Measurements from ENCODE around the gene BIN1. TPM values are rescaled to one million over a fixed set of nuclear protein-coding genes. Genes with fewer than 3 reads are reported as not detected.

BIN1 gene
- total and polyA plus RNA-seq, 2 donors (not counting 1 experiment from before 2014, with no cell fraction given) = 90.6 to 92.3 TPM

DNA sequence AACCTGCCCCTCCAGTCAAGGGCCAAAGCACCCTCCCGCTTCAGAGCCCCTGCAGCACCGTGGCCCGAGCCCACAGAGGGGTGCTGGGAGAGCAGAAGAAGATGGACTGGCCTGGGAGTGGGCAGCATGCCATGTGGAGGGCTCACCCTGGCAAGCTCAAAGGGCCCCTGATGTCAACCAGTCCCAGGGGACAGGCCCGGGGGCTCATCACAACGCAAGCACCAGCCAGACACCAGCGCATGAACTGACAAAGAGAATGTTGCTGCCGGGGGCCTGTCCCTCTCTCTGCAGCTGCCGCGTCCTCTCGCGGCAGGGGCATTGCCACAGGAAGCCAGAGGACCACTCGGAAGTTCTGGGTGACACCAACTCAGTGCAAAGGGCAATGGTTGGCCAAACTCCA, 30.3 kb upstream of the BIN1 start:
- no peak overlapping the region for H3K9ac ChIP-seq (ENCODE audit: low read length)

More for the DNA sequence above, 30.3 kb upstream of the BIN1 start:
- H3K4me1 ChIP-seq (ENCODE audit: control insufficient read depth in 2 of 2, insufficient read depth in 2 of 2, low read length in 2 of 2) = peaks cover 0 to 13% of the 10 kb centered on the region in 2 donors
- H3K27me3 ChIP-seq (replicated peaks in 1 of 4; ENCODE audit: control extremely low read depth in 1 of 4, control insufficient read depth in 3 of 4, insufficient read depth in 4 of 4, low read length in 3 of 4) = peaks cover 0 to 3% (median 0%) of the 10 kb centered on the region in 4 experiments
- WGBS (ENCODE audit: insufficient coverage) = 96% methylated on average over 12 of the region's 12 CpGs
- H3K36me3 ChIP-seq (replicated peaks in 1 of 2; ENCODE audit: control extremely low read depth in 1 of 2, control insufficient read depth in 1 of 2, extremely low read depth in 1 of 2, insufficient read depth in 2 of 2, low read length in 1 of 2) = no peaks in the 10 kb centered on the region
- CTCF ChIA-PET = no interaction called here
- intact Hi-C loops (cut with micrococcal nuclease) = no loop called here
- H3K4me1 Mint-ChIP-seq = peaks cover 12% of the 10 kb centered on the region
- no peak for DNase-seq
- no peaks in the 10 kb centered on the region for H3K9me3 ChIP-seq (ENCODE audit: control extremely low read depth in 1 of 3, control insufficient read depth in 2 of 3, insufficient read depth in 1 of 3, low read length in 2 of 3)
- no peak overlapping the region for H3K27ac ChIP-seq (ENCODE audit: low read length in 2 of 2)
- H3K4me3 ChIP-seq (ENCODE audit: control extremely low read depth in 1 of 5, extremely low read depth in 1 of 5, insufficient read depth in 1 of 5, low read depth in 2 of 5, low read length in 4 of 5) = no peak overlapping the region
- H2AFZ ChIP-seq (ENCODE audit: insufficient read depth, low read depth, low read length, poor library complexity, severe bottlenecking) = no peak overlapping the region
- H3K4me3 Mint-ChIP-seq = no peak overlapping the region
- no peak for TF ChIP-seq EZH2 (IDR thresholded peaks at IDR 0.05; ENCODE audit: borderline replicate concordance, insufficient read depth, low read depth, low read length, poor library complexity, severe bottlenecking)
- TF ChIP-seq, protein P1, sequence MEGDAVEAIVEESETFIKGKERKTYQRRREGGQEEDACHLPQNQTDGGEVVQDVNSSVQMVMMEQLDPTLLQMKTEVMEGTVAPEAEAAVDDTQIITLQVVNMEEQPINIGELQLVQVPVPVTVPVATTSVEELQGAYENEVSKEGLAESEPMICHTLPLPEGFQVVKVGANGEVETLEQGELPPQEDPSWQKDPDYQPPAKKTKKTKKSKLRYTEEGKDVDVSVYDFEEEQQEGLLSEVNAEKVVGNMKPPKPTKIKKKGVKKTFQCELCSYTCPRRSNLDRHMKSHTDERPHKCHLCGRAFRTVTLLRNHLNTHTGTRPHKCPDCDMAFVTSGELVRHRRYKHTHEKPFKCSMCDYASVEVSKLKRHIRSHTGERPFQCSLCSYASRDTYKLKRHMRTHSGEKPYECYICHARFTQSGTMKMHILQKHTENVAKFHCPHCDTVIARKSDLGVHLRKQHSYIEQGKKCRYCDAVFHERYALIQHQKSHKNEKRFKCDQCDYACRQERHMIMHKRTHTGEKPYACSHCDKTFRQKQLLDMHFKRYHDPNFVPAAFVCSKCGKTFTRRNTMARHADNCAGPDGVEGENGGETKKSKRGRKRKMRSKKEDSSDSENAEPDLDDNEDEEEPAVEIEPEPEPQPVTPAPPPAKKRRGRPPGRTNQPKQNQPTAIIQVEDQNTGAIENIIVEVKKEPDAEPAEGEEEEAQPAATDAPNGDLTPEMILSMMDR (IDR thresholded peaks at IDR 0.05) = no peak
- no peaks in the 10 kb centered on the region for H3K79me2 ChIP-seq (ENCODE audit: control insufficient read depth, insufficient read depth, low read length)
- no peak overlapping the region for H3K4me2 ChIP-seq (replicated peaks; ENCODE audit: low read depth, low read length, poor library complexity, severe bottlenecking)
- ATAC-seq (ENCODE audit: low read depth) = no peak
- POLR2A ChIA-PET = no interaction called here
- no peaks in the 10 kb centered on the region for H4K20me1 ChIP-seq (ENCODE audit: control insufficient read depth, insufficient read depth, low read length, poor library complexity, severe bottlenecking)
- no peaks in the 10 kb centered on the region for H3K9me3 Mint-ChIP-seq (ENCODE audit: insufficient read depth)
- peaks cover 3% of the 10 kb centered on the region for H3K27me3 Mint-ChIP-seq
- H3K27ac Mint-ChIP-seq = no peak overlapping the region
